SK-N-SH treated with all-trans-retinoic acid at 6 μM for 48 hours (cell line): ENCODE data around the gene DBX1.

Experiments used
- ATAC-seq: fragments of 200-7000 bp; cut with Tn5 transposase; 3 replicates; pipeline ENCODE4 v1.9.1; 2020; ENCODE audit warnings: mild to moderate bottlenecking, moderate library complexity
- ARNTL ChIP-seq: fragments of 450-650 bp; formaldehyde crosslinking; IDR thresholded peaks from 2 replicates; pipeline ENCODE4 v1.5.0; 2020; ENCODE audit warnings: low read depth, mild to moderate bottlenecking, moderate library complexity, borderline replicate concordance
- BACH2 ChIP-seq: fragments of 250-450 bp; sonication (Bioruptor Pico); IDR thresholded peaks from 2 replicates; pipeline ENCODE4 v1.9.0; 2021; ENCODE audit warnings: mild to moderate bottlenecking, borderline replicate concordance
- CSDC2 ChIP-seq: fragments of 250-450 bp; sonication (Bioruptor Pico); IDR thresholded peaks from 2 replicates; pipeline ENCODE4 v1.5.0; 2020; ENCODE audit warnings: mild to moderate bottlenecking, moderate library complexity
- ESRRG ChIP-seq: fragments of 250-450 bp; sonication (Bioruptor Pico); IDR thresholded peaks from 2 replicates; pipeline ENCODE4 v1.6.1; 2021; ENCODE audit warnings: mild to moderate bottlenecking
- ISL1 ChIP-seq: fragments of 250-450 bp; sonication (Bioruptor Pico); IDR thresholded peaks from 2 replicates; pipeline ENCODE4 v2.1.2; 2022; ENCODE audit warnings: mild to moderate bottlenecking, moderate library complexity
- PPARA ChIP-seq: fragments of 250-450 bp; sonication (Bioruptor Pico); IDR thresholded peaks from 2 replicates; pipeline ENCODE4 v1.5.0; 2020; ENCODE audit warnings: mild to moderate bottlenecking, borderline replicate concordance
- RARB ChIP-seq: fragments of 250-450 bp; sonication (Bioruptor Pico); IDR thresholded peaks from 2 replicates; pipeline ENCODE4 v1.8.0; 2021; ENCODE audit warnings: mild to moderate bottlenecking, moderate library complexity
- SNAI2 ChIP-seq: fragments of 250-450 bp; sonication (Bioruptor Pico); IDR thresholded peaks from 2 replicates; pipeline ENCODE4 v1.5.0; 2020; ENCODE audit warnings: mild to moderate bottlenecking, moderate library complexity
- ZC3H10 ChIP-seq: fragments of 250-450 bp; sonication (Bioruptor Pico); IDR thresholded peaks from 2 replicates; pipeline ENCODE4 v1.5.1; 2021; ENCODE audit warnings: mild to moderate bottlenecking, moderate library complexity
- ZFP3 ChIP-seq: fragments of 250-450 bp; sonication (Bioruptor Pico); IDR thresholded peaks from 2 replicates; pipeline ENCODE4 v1.5.0; 2020; ENCODE audit warnings: mild to moderate bottlenecking, moderate library complexity
- ZFP30 ChIP-seq: fragments of 450-650 bp; formaldehyde crosslinking; IDR thresholded peaks from 2 replicates; pipeline ENCODE4 v1.5.0; 2022; ENCODE audit warnings: mild to moderate bottlenecking, moderate library complexity
- ZNF565 ChIP-seq: fragments of 450-650 bp; formaldehyde crosslinking; conservative IDR thresholded peaks from 2 replicates; pipeline ENCODE4 v1.5.0; 2020; ENCODE audit warnings: low read depth, mild to moderate bottlenecking, moderate library complexity
- ZNF70 ChIP-seq: fragments of 450-650 bp; formaldehyde crosslinking; IDR thresholded peaks from 2 replicates; pipeline ENCODE4 v1.5.0; 2020; ENCODE audit warnings: mild to moderate bottlenecking, moderate library complexity
- ZNF8 ChIP-seq: fragments of 450-650 bp; formaldehyde crosslinking; IDR thresholded peaks from 2 replicates; pipeline ENCODE4 v1.5.0; 2020; ENCODE audit warnings: mild to moderate bottlenecking, moderate library complexity
- TF ChIP-seq, protein P1 (sequence below): fragments of 250-450 bp; sonication (Bioruptor Pico); IDR thresholded peaks from 2 replicates; pipeline ENCODE4 v1.5.1; 2020; ENCODE audit warnings: low read depth, mild to moderate bottlenecking, moderate library complexity
- TF ChIP-seq, protein P2 (sequence below): fragments of 250-450 bp; sonication (Bioruptor Pico); IDR thresholded peaks from 2 replicates; pipeline ENCODE4 v1.5.0; 2020; ENCODE audit warnings: mild to moderate bottlenecking, moderate library complexity
- TF ChIP-seq, protein P3 (sequence below): fragments of 250-450 bp; sonication (Bioruptor Pico); IDR thresholded peaks from 2 replicates; pipeline ENCODE4 v1.8.0; 2021; ENCODE audit warnings: low read depth, mild to moderate bottlenecking, moderate library complexity, borderline replicate concordance

DBX1 gene

DNA sequence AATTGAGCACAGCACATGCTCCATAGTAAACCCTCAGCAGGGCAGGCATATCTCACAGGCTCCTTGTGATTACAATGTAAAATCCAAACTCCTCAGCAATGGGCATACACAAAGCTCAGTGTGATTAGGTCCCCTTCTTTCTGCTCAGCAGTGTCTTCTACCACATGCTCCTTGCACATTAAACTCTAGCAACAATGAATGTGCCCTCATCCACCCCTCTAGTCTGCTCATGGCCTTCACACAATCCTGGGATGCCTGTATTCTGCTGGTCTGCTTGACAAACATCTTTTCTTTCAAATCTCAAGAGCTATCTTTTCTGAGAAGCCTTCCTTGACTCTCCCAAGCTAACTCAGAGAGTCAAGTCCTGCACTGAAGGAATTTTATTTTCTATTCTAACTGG, 32.4 kb upstream of the DBX1 start:
- TF ChIP-seq ZFP3 (CRISPR knock-in tag): no peak
- no peak for TF ChIP-seq ZNF565 (CRISPR knock-in tag)
- TF ChIP-seq RARB (CRISPR knock-in tag): no peak
- TF ChIP-seq, protein P1, sequence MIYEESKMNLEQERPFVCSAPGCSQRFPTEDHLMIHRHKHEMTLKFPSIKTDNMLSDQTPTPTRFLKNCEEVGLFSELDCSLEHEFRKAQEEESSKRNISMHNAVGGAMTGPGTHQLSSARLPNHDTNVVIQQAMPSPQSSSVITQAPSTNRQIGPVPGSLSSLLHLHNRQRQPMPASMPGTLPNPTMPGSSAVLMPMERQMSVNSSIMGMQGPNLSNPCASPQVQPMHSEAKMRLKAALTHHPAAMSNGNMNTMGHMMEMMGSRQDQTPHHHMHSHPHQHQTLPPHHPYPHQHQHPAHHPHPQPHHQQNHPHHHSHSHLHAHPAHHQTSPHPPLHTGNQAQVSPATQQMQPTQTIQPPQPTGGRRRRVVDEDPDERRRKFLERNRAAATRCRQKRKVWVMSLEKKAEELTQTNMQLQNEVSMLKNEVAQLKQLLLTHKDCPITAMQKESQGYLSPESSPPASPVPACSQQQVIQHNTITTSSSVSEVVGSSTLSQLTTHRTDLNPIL (CRISPR knock-in tag): no peak
- no peak for TF ChIP-seq SNAI2
- no peak for TF ChIP-seq ZC3H10
- no peak for TF ChIP-seq BACH2
- TF ChIP-seq PPARA (CRISPR knock-in tag): no peak
- TF ChIP-seq ZNF70: no peak
- TF ChIP-seq, protein P2, sequence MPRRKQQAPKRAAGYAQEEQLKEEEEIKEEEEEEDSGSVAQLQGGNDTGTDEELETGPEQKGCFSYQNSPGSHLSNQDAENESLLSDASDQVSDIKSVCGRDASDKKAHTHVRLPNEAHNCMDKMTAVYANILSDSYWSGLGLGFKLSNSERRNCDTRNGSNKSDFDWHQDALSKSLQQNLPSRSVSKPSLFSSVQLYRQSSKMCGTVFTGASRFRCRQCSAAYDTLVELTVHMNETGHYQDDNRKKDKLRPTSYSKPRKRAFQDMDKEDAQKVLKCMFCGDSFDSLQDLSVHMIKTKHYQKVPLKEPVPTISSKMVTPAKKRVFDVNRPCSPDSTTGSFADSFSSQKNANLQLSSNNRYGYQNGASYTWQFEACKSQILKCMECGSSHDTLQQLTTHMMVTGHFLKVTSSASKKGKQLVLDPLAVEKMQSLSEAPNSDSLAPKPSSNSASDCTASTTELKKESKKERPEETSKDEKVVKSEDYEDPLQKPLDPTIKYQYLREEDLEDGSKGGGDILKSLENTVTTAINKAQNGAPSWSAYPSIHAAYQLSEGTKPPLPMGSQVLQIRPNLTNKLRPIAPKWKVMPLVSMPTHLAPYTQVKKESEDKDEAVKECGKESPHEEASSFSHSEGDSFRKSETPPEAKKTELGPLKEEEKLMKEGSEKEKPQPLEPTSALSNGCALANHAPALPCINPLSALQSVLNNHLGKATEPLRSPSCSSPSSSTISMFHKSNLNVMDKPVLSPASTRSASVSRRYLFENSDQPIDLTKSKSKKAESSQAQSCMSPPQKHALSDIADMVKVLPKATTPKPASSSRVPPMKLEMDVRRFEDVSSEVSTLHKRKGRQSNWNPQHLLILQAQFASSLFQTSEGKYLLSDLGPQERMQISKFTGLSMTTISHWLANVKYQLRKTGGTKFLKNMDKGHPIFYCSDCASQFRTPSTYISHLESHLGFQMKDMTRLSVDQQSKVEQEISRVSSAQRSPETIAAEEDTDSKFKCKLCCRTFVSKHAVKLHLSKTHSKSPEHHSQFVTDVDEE (CRISPR knock-in tag): no peak
- TF ChIP-seq ZNF8 (CRISPR knock-in tag): no peak
- no peak for TF ChIP-seq ISL1 (CRISPR knock-in tag)
- ATAC-seq: no peak

DNA sequence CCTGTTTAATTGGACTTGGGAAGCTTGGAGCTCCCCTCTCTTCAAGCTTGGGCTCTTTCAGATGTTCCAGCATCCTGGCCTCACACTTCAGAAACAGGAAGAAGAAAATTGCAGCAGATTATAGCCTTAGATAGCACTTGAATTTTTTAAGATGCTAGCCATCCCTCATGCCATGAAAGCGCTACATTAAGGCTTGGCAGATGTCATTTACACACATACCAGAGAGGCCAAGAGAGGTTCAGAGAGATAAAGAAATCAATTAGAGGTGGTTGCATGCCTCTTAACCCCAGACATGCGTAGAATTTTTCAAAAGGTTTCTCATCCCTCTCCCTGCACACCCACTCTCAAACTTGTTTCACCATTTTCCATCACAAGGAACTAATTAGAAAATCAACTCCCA, 31.9 kb upstream of the DBX1 start:
- no peak for ATAC-seq
- TF ChIP-seq PPARA (CRISPR knock-in tag) (no peak), ISL1 (CRISPR knock-in tag) (peak; percentile 47; the same call in 1 of the 2 replicates)

DNA sequence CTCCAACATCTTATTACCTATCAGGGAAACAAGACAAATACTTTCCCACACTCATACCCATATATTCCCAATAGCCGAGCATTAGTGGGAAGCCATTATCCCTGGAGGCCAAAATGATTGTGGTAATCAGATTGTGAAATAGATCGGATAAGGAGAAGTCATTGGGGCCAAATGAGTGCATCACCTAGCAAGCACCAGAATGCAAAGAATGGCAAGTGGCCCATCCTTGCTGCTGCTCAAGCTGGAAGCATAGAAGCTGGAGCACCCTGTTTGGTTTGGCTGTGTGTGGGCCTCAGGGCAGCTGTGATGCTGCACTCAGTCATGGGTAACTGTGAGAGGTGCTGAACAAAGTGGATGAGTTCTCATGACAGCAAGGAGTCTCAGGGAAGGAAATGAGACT, 18.7 kb upstream of the DBX1 start:
- ATAC-seq: no peak
- TF ChIP-seq, protein P3, sequence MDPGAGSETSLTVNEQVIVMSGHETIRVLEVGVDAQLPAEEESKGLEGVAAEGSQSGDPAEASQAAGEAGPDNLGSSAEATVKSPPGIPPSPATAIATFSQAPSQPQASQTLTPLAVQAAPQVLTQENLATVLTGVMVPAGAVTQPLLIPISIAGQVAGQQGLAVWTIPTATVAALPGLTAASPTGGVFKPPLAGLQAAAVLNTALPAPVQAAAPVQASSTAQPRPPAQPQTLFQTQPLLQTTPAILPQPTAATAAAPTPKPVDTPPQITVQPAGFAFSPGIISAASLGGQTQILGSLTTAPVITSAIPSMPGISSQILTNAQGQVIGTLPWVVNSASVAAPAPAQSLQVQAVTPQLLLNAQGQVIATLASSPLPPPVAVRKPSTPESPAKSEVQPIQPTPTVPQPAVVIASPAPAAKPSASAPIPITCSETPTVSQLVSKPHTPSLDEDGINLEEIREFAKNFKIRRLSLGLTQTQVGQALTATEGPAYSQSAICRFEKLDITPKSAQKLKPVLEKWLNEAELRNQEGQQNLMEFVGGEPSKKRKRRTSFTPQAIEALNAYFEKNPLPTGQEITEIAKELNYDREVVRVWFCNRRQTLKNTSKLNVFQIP (CRISPR knock-in tag): no peak
- no peak for TF ChIP-seq BACH2
- TF ChIP-seq, protein P1 (CRISPR knock-in tag): no peak
- TF ChIP-seq ZFP3 (CRISPR knock-in tag): no peak
- no peak for TF ChIP-seq ZC3H10
- TF ChIP-seq, protein P2 (CRISPR knock-in tag): no peak
- no peak for TF ChIP-seq ARNTL (CRISPR knock-in tag)
- no peak for TF ChIP-seq ZFP30
- no peak for TF ChIP-seq SNAI2
- TF ChIP-seq CSDC2 (CRISPR knock-in tag): no peak
- TF ChIP-seq ZNF565 (CRISPR knock-in tag): no peak
- TF ChIP-seq ISL1 (CRISPR knock-in tag): no peak
- no peak for TF ChIP-seq RARB (CRISPR knock-in tag)
- TF ChIP-seq PPARA (CRISPR knock-in tag): no peak

DNA sequence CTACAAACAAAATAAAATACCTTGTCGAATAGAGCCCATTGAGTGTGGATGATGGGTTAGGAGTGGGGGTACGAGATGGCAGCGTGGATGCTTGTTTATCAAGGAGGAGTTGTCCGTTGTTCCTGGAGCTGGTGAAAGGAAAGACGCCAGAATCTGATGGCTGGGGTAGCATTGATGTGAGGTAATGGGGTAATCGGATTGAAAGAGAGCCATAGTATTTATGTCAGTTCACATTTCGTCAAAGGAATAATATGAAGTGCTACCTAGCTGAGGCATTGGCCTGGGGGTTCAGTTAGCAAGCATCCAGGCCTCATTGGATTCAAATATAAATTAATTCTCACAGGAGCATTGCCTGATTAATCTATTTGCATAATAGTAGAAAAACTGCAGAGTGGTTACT, 16.9 kb upstream of the DBX1 start:
- ATAC-seq: no peak
- no peak for TF ChIP-seq ESRRG (CRISPR knock-in tag)
- TF ChIP-seq, protein P1 (CRISPR knock-in tag): no peak
- TF ChIP-seq, all 23 proteins: peak for 0
